ENCODE data around the gene ACVR2B. TPM values are rescaled to one million over a fixed set of nuclear protein-coding genes. Genes with fewer than 3 reads are reported as not detected.

ACVR2B gene
- total and polyA plus RNA-seq, 2 experiments from 2014 or later: 9.0 to 15.4 TPM

- Histone ChIP-seq H3K27ac (no peak overlapping the region), H3K27me3 (no peaks in the 10 kb centered on the region), H2AFZ (no peak overlapping the region), H3K4me2 (no peak overlapping the region), H3K4me1 (ENCODE audit: insufficient read depth) (no peaks in the 10 kb centered on the region), H3K4me3 (no peak overlapping the region), H4K20me1 (ENCODE audit: insufficient read depth, poor library complexity, severe bottlenecking) (peaks cover 10% of the 10 kb centered on the region), H3K9me3 (ENCODE audit: low read depth) (no peaks in the 10 kb centered on the region), H3K9me2 (replicated peaks; ENCODE audit: insufficient read depth) (no peaks in the 10 kb centered on the region), H3K36me3 (replicated peaks; ENCODE audit: insufficient read depth, low read depth) (no peaks in the 10 kb centered on the region), H3K79me2 (peaks cover 15% of the 10 kb centered on the region)
- WGBS (ENCODE audit: low lambda C conversion rate, missing lambda C conversion rate): 87% methylated on average over 3 of the region's 3 CpGs
- TF ChIP-seq EZH2phosphoT487 (IDR thresholded peaks at IDR 0.05; ENCODE audit: low read depth, severe bottlenecking, unreplicated experiment): no peak
- TF ChIP-seq, protein P1, sequence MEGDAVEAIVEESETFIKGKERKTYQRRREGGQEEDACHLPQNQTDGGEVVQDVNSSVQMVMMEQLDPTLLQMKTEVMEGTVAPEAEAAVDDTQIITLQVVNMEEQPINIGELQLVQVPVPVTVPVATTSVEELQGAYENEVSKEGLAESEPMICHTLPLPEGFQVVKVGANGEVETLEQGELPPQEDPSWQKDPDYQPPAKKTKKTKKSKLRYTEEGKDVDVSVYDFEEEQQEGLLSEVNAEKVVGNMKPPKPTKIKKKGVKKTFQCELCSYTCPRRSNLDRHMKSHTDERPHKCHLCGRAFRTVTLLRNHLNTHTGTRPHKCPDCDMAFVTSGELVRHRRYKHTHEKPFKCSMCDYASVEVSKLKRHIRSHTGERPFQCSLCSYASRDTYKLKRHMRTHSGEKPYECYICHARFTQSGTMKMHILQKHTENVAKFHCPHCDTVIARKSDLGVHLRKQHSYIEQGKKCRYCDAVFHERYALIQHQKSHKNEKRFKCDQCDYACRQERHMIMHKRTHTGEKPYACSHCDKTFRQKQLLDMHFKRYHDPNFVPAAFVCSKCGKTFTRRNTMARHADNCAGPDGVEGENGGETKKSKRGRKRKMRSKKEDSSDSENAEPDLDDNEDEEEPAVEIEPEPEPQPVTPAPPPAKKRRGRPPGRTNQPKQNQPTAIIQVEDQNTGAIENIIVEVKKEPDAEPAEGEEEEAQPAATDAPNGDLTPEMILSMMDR (IDR thresholded peaks at IDR 0.05; ENCODE audit: poor library complexity): no peak
- no peak for TF ChIP-seq EZH2 (IDR thresholded peaks at IDR 0.05; ENCODE audit: borderline replicate concordance)
- no peak for DNase-seq (ENCODE audit: low spot score)
These were observed 26.4 kb downstream of the ACVR2B start for GRCh38 chr3:38480093-38480445.

DNA sequence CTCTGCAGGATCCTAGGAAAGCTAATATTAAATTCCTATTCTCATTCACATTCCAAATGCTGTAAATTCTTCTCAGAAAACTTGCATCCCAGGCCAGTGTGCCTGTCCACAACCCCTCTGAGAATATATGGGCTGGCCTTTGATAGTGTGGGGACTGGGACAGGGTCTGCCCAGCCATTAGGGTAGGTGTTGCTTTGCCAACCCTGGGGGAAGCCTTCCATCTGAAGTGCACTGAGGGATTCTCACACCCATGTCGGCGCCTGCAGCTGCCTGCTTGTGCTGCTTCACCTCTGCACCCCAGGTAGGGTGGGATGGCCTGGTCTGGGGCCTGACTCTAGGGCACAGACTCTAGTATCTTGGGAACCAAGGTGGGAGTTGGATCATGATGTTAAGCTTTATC lies 27.2 kb downstream of the ACVR2B start:
- Histone ChIP-seq H3K27me3 (no peaks in the 10 kb centered on the region), H4K20me1 (ENCODE audit: insufficient read depth, poor library complexity, severe bottlenecking) (peaks cover 8% of the 10 kb centered on the region), H3K4me3 (no peak overlapping the region), H3K27ac (no peak overlapping the region), H3K4me1 (ENCODE audit: insufficient read depth) (no peaks in the 10 kb centered on the region), H3K9me2 (replicated peaks; ENCODE audit: insufficient read depth) (no peaks in the 10 kb centered on the region), H2AFZ (no peak overlapping the region), H3K79me2 (peaks cover 6% of the 10 kb centered on the region), H3K4me2 (no peak overlapping the region), H3K9me3 (ENCODE audit: low read depth) (no peaks in the 10 kb centered on the region), H3K36me3 (replicated peaks; ENCODE audit: insufficient read depth, low read depth) (no peaks in the 10 kb centered on the region)
- DNase-seq (ENCODE audit: low spot score): no peak
- TF ChIP-seq EZH2 (IDR thresholded peaks at IDR 0.05; ENCODE audit: borderline replicate concordance): no peak
- no peak for TF ChIP-seq EZH2phosphoT487 (IDR thresholded peaks at IDR 0.05; ENCODE audit: low read depth, severe bottlenecking, unreplicated experiment)
- TF ChIP-seq, protein P1 (IDR thresholded peaks at IDR 0.05; ENCODE audit: poor library complexity): no peak
- 89% methylated on average over 2 of the region's 2 CpGs for WGBS (ENCODE audit: low lambda C conversion rate, missing lambda C conversion rate)

- no peaks in the 10 kb centered on the region for H3K27me3 ChIP-seq
- no peaks in the 10 kb centered on the region for H3K9me2 ChIP-seq (replicated peaks; ENCODE audit: insufficient read depth)
- DNase-seq (ENCODE audit: low spot score): no peak
- no peak for TF ChIP-seq EZH2 (IDR thresholded peaks at IDR 0.05; ENCODE audit: borderline replicate concordance)
- no peak for TF ChIP-seq EZH2phosphoT487 (IDR thresholded peaks at IDR 0.05; ENCODE audit: low read depth, severe bottlenecking, unreplicated experiment)
- TF ChIP-seq, protein P1 (IDR thresholded peaks at IDR 0.05; ENCODE audit: poor library complexity): no peak
- H3K4me2 ChIP-seq: no peak overlapping the region
- no peaks in the 10 kb centered on the region for H4K20me1 ChIP-seq (ENCODE audit: insufficient read depth, poor library complexity, severe bottlenecking)
- H3K4me1 ChIP-seq (ENCODE audit: insufficient read depth): no peaks in the 10 kb centered on the region
- H3K4me3 ChIP-seq: no peak overlapping the region
- no peaks in the 10 kb centered on the region for H3K9me3 ChIP-seq (ENCODE audit: low read depth)
- no peak overlapping the region for H2AFZ ChIP-seq
- no peaks in the 10 kb centered on the region for H3K79me2 ChIP-seq
- no peaks in the 10 kb centered on the region for H3K36me3 ChIP-seq (replicated peaks; ENCODE audit: insufficient read depth, low read depth)
- no peak overlapping the region for H3K27ac ChIP-seq
- 88% methylated on average over 10 of the region's 10 CpGs for WGBS (ENCODE audit: low lambda C conversion rate, missing lambda C conversion rate)
These were observed 29.3 kb downstream of the ACVR2B start for GRCh38 chr3:38482951-38483350.

- no peaks in the 10 kb centered on the region for H3K79me2 ChIP-seq
- TF ChIP-seq, protein P1 (IDR thresholded peaks at IDR 0.05; ENCODE audit: poor library complexity): no peak
- TF ChIP-seq EZH2 (IDR thresholded peaks at IDR 0.05; ENCODE audit: borderline replicate concordance) (no peak), EZH2phosphoT487 (IDR thresholded peaks at IDR 0.05; ENCODE audit: low read depth, severe bottlenecking, unreplicated experiment) (no peak)
- H3K4me2 ChIP-seq: no peak overlapping the region
- DNase-seq (ENCODE audit: low spot score): no peak
- H3K27ac ChIP-seq: no peak overlapping the region
- no peak overlapping the region for H2AFZ ChIP-seq
- 92% methylated on average over 3 of the region's 3 CpGs for WGBS (ENCODE audit: low lambda C conversion rate, missing lambda C conversion rate)
- no peaks in the 10 kb centered on the region for H4K20me1 ChIP-seq (ENCODE audit: insufficient read depth, poor library complexity, severe bottlenecking)
- H3K27me3 ChIP-seq: no peaks in the 10 kb centered on the region
- H3K36me3 ChIP-seq (replicated peaks; ENCODE audit: insufficient read depth, low read depth): no peaks in the 10 kb centered on the region
- no peak overlapping the region for H3K4me3 ChIP-seq
- H3K4me1 ChIP-seq (ENCODE audit: insufficient read depth): peaks cover 8% of the 10 kb centered on the region
- no peaks in the 10 kb centered on the region for H3K9me2 ChIP-seq (replicated peaks; ENCODE audit: insufficient read depth)
- no peaks in the 10 kb centered on the region for H3K9me3 ChIP-seq (ENCODE audit: low read depth)
These were observed 33.6 kb downstream of the ACVR2B start for GRCh38 chr3:38487323-38487722.

Data from hepatocyte (in vitro differentiated cells).